Measurements from ENCODE around the gene POMT1.

The POMT1 gene

GRCh38 chr9:131473198-131473885, 29.4 kb upstream of the POMT1 start (continued):
- TF ChIP-seq ZNF112 (tag by site-specific recombination; IDR thresholded peaks at IDR 0.05) (no peak), ZBTB10 (tag by site-specific recombination; IDR thresholded peaks at IDR 0.05) (no peak), ZNF280C (tag by site-specific recombination; IDR thresholded peaks at IDR 0.05) (no peak)

DNA sequence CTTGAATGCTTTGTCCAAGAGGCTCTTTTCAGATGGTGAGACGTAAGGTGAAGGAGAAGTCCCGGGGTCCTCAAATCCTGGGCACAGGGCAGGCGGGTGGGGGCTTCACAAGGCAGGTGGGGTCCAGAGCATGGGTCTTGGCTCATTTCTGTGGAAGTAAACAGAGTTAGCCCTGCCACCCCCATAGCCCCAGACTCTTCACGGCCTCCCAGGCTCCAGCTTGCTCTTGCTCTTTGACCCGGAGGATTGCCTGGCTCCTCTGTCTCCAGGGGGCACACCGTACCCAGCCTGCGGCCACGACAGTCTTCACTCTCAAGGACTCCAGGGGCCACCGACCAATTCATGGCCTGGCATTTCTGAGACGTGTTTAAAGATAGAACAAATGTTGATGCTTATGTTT, 28.8 kb upstream of the POMT1 start:
- H3K27ac ChIP-seq (ENCODE audit: extremely low read depth, low read depth, low read length), result no peak overlapping the region
- H3K9me3 ChIP-seq (ENCODE audit: control insufficient read depth, insufficient read depth, low read depth, low read length), result no peaks in the 10 kb centered on the region
- TF ChIP-seq ZFHX2 (tag by site-specific recombination; conservative IDR thresholded peaks at IDR 0.05), result no peak
- TF ChIP-seq, protein P1, sequence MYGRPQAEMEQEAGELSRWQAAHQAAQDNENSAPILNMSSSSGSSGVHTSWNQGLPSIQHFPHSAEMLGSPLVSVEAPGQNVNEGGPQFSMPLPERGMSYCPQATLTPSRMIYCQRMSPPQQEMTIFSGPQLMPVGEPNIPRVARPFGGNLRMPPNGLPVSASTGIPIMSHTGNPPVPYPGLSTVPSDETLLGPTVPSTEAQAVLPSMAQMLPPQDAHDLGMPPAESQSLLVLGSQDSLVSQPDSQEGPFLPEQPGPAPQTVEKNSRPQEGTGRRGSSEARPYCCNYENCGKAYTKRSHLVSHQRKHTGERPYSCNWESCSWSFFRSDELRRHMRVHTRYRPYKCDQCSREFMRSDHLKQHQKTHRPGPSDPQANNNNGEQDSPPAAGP (tag by site-specific recombination; IDR thresholded peaks at IDR 0.05), result no peak
- TF ChIP-seq SALL2 (tag by site-specific recombination; IDR thresholded peaks at IDR 0.05; ENCODE audit: borderline replicate concordance), result no peak
- TF ChIP-seq, protein P2, sequence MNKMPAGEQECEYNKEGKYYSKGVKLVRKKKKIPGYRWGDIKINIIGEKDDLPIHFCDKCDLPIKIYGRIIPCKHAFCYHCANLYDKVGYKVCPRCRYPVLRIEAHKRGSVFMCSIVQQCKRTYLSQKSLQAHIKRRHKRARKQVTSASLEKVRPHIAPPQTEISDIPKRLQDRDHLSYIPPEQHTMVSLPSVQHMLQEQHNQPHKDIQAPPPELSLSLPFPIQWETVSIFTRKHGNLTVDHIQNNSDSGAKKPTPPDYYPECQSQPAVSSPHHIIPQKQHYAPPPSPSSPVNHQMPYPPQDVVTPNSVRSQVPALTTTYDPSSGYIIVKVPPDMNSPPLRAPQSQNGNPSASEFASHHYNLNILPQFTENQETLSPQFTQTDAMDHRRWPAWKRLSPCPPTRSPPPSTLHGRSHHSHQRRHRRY (tag by site-specific recombination; IDR thresholded peaks at IDR 0.05), result no peak
- ChIA-PET CTCF (interaction anchor here (0.7 to 1.3 kb wide), 3 partner anchors 17 to 300 kb away, joined by 3 to 5 read pairs (median 4); no protein-coding TSS in a partner anchor), POLR2A (no interaction called here)
- H3K4me1 ChIP-seq (ENCODE audit: control insufficient read depth, insufficient read depth, low read length), result no peaks in the 10 kb centered on the region
- no peak overlapping the region for H3K4me3 ChIP-seq (ENCODE audit: low read depth, low read length)
- peaks cover 29 to 95% of the 10 kb centered on the region in 2 experiments for H3K36me3 ChIP-seq (ENCODE audit: control insufficient read depth in 2 of 2, insufficient read depth in 1 of 2, low read length in 2 of 2)

DNA sequence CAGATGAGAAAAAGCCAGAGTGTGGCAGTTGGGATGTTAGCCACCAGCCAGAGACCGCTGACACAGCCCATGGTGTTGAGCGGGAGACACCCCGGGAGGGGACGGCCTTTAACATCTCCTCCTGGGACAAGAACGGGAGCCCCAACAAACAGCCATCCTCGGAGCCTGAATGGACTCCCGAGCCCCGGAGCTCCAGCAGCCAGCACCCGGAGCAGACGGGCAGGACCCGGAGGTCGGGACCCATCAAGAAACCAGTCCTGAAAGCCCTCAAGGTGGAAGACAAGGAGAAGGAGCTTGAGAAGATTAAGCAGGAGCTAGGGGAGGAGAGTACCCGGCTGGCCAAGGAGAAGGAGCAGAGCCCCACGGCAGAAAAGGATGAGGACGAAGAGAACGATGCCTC, 28.0 kb upstream of the POMT1 start:
- H3K4me3 ChIP-seq (ENCODE audit: low read depth, low read length), result no peak overlapping the region
- no peaks in the 10 kb centered on the region for H3K9me3 ChIP-seq (ENCODE audit: control insufficient read depth, insufficient read depth, low read depth, low read length)
- peaks cover 27 to 97% of the 10 kb centered on the region in 2 experiments for H3K36me3 ChIP-seq (ENCODE audit: control insufficient read depth in 2 of 2, insufficient read depth in 1 of 2, low read length in 2 of 2)
- no peak overlapping the region for H3K27ac ChIP-seq (ENCODE audit: extremely low read depth, low read depth, low read length)
- ChIA-PET POLR2A (no interaction called here), CTCF (interaction anchor here (1.2 to 1.3 kb wide), 2 partner anchors 22 to 301 kb away, joined by 4 to 5 read pairs; no protein-coding TSS in a partner anchor)
- no peaks in the 10 kb centered on the region for H3K4me1 ChIP-seq (ENCODE audit: control insufficient read depth, insufficient read depth, low read length)
- TF ChIP-seq PRDM1 (tag by site-specific recombination; IDR thresholded peaks at IDR 0.05) (no peak), ZNF274 (IDR thresholded peaks at IDR 0.05; ENCODE audit: low read length) (no peak), ZNF274 (tag by site-specific recombination; IDR thresholded peaks at IDR 0.05; ENCODE audit: borderline replicate concordance) (no peak), ZNF18 (tag by site-specific recombination; IDR thresholded peaks at IDR 0.05) (no peak), ZBTB17 (tag by site-specific recombination; IDR thresholded peaks at IDR 0.05) (no peak), ZBTB1 (tag by site-specific recombination; IDR thresholded peaks at IDR 0.05) (no peak), ZNF132 (tag by site-specific recombination; IDR thresholded peaks at IDR 0.05; ENCODE audit: borderline replicate concordance) (no peak), WT1 (tag by site-specific recombination; IDR thresholded peaks at IDR 0.05) (no peak), ZNF433 (tag by site-specific recombination; IDR thresholded peaks at IDR 0.05; ENCODE audit: low read depth) (no peak), ZNF624 (tag by site-specific recombination; IDR thresholded peaks at IDR 0.05) (no peak), ATF2 (tag by site-specific recombination; IDR thresholded peaks at IDR 0.05; ENCODE audit: low read depth) (no peak), ZNF777 (tag by site-specific recombination; IDR thresholded peaks at IDR 0.05; ENCODE audit: borderline replicate concordance) (no peak)
- TF ChIP-seq, protein P3, sequence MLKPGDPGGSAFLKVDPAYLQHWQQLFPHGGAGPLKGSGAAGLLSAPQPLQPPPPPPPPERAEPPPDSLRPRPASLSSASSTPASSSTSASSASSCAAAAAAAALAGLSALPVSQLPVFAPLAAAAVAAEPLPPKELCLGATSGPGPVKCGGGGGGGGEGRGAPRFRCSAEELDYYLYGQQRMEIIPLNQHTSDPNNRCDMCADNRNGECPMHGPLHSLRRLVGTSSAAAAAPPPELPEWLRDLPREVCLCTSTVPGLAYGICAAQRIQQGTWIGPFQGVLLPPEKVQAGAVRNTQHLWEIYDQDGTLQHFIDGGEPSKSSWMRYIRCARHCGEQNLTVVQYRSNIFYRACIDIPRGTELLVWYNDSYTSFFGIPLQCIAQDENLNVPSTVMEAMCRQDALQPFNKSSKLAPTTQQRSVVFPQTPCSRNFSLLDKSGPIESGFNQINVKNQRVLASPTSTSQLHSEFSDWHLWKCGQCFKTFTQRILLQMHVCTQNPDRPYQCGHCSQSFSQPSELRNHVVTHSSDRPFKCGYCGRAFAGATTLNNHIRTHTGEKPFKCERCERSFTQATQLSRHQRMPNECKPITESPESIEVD (tag by site-specific recombination; IDR thresholded peaks at IDR 0.05), result no peak
